PC-3 (cell line): ENCODE measurements around the gene ANKRD13B.
A peak's percentile ranks its signal among the peaks of the same experiment; 100 is the strongest.

Experiments
- CTCF ChIP-seq: fragments of 300-600 bp; sonication (generic); conservative IDR thresholded peaks from 2 replicates; pipeline ENCODE4 v1.5.1; 2017; ENCODE audit warnings: antibody characterized with exemption, low read depth, mild to moderate bottlenecking, low read length
- EZH2 ChIP-seq: fragments of 300-600 bp; sonication (generic); IDR thresholded peaks from one replicate; pipeline ENCODE4 v1.6.1; 2017; ENCODE audit warnings: antibody characterized with exemption, mild to moderate bottlenecking, low read length; ENCODE audit not compliant: unreplicated experiment
- EZH2phosphoT487 ChIP-seq: fragments of 300-600 bp; sonication (generic); IDR thresholded peaks from 2 replicates; pipeline ENCODE4 v1.6.1; 2018; ENCODE audit warnings: mild to moderate bottlenecking, antibody characterized with exemption, low read length, borderline replicate concordance

GRCh38 chr17:29567554-29568330 lies 25.2 kb upstream of the ANKRD13B start:
- TF ChIP-seq CTCF (peak; percentile 35), EZH2 (no peak), EZH2phosphoT487 (no peak)
